PC-3 (cell line): ENCODE measurements around the gene STXBP5.

Experiments used
- EZH2phosphoT487 ChIP-seq: fragments of 300-600 bp; sonication (generic); IDR thresholded peaks from 2 replicates; pipeline ENCODE4 v1.6.1; 2018; ENCODE audit warnings: mild to moderate bottlenecking, antibody characterized with exemption, low read length, borderline replicate concordance
- TF ChIP-seq, protein P1 (sequence below): fragments of 300-600 bp; sonication (generic); conservative IDR thresholded peaks from 2 replicates; pipeline ENCODE4 v1.5.1; 2017; ENCODE audit warnings: antibody characterized with exemption, low read depth, mild to moderate bottlenecking, low read length

DNA sequence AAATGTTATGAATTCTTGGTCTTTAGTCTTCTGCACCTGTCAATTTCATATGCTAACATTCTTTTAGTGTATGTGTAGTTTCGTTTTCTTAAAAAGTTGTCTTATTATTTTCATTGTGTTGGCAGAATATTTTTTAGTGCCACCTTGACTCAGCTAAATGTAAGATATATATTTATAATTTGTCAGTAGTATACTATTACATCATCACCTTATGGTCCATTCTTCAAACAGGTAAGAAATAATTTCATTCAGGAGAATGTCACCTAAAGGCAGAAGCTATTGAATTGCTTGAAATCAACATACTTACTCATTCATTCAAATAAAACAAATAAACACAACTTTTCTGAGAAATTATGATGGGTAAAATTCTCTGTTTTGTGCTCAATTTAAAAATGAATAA is 3.5 kb upstream of the STXBP5 start:
- TF ChIP-seq, protein P1, sequence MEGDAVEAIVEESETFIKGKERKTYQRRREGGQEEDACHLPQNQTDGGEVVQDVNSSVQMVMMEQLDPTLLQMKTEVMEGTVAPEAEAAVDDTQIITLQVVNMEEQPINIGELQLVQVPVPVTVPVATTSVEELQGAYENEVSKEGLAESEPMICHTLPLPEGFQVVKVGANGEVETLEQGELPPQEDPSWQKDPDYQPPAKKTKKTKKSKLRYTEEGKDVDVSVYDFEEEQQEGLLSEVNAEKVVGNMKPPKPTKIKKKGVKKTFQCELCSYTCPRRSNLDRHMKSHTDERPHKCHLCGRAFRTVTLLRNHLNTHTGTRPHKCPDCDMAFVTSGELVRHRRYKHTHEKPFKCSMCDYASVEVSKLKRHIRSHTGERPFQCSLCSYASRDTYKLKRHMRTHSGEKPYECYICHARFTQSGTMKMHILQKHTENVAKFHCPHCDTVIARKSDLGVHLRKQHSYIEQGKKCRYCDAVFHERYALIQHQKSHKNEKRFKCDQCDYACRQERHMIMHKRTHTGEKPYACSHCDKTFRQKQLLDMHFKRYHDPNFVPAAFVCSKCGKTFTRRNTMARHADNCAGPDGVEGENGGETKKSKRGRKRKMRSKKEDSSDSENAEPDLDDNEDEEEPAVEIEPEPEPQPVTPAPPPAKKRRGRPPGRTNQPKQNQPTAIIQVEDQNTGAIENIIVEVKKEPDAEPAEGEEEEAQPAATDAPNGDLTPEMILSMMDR, result no peak
- TF ChIP-seq EZH2phosphoT487, result no peak
